Measurements from ENCODE around the gene HOXD13.
A peak's percentile ranks its signal among the peaks of the same experiment; 100 is the strongest.

DNA sequence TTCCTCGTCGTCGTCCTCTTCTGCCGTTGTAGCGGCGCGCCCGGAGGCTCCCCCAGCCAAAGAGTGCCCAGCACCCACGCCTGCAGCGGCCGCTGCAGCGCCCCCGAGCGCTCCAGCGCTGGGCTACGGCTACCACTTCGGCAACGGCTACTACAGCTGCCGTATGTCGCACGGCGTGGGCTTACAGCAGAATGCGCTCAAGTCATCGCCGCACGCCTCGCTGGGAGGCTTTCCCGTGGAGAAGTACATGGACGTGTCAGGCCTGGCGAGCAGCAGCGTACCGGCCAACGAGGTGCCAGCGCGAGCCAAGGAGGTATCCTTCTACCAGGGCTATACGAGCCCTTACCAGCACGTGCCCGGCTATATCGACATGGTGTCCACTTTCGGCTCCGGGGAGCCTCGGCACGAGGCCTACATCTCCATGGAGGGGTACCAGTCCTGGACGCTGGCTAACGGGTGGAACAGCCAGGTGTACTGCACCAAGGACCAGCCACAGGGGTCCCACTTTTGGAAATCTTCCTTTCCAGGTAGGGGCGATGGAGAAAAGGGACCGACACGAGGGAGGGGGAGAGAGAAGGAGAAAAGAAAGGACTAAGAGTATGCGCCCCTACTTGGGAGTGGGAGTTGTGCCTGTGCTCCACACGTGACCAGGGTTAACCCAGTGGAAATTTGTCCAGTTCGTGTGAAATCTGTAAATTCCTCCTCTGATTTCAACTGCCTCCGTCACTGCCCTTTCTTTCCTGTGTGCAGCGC is 800 bp downstream of the HOXD13 start:
- TF ChIP-seq CTCF (conservative IDR thresholded peaks at IDR 0.05), result peak; percentile 41
- no peak for TF ChIP-seq ZFX (IDR thresholded peaks at IDR 0.05)
